NCI-H2171 treated with DMSO at 0.1 percent for 48 hours (cell line): ENCODE results near the gene SH2D2A.

Experiments used
- DNase-seq: peaks from one replicate; lab custom pipeline; 2025; lab: John Stamatoyannopoulos, UW

Gene SH2D2A

GRCh38 chr1:156816561-156817328 is at the start of gene SH2D2A:
Gene SH2D2A, minus strand, starts transcription at chr1:156816848. Its CDS starts 140 bp downstream, at chr1:156816708.
- no peak for DNase-seq

- no peak for DNase-seq
These were observed 49.2 kb upstream of the SH2D2A start for GRCh38 chr1:156865865-156866248.

- DNase-seq, result no peak
These were observed 48.6 kb upstream of the SH2D2A start for GRCh38 chr1:156865258-156865657.

- DNase-seq, result no peak
These were observed 48.1 kb upstream of the SH2D2A start for GRCh38 chr1:156864796-156865195.

- DNase-seq, result no peak
These were observed 47.0 kb upstream of the SH2D2A start for GRCh38 chr1:156863631-156864030.

- no peak for DNase-seq
These were observed 46.5 kb upstream of the SH2D2A start for GRCh38 chr1:156862997-156863599.

GRCh38 chr1:156862584-156862983 is 45.9 kb upstream of the SH2D2A start:
- DNase-seq, result no peak

- peak; percentile 85 for DNase-seq
These were observed 44.2 kb upstream of the SH2D2A start, which contains the start of gene NTRK1 for GRCh38 chr1:156860628-156861423. Gene NTRK1, plus strand, starts transcription at chr1:156860865. Its CDS starts 70 bp downstream, at chr1:156860935.

- DNase-seq, result peak; percentile 60
These were observed 43.5 kb upstream of the SH2D2A start for GRCh38 chr1:156860113-156860627.

GRCh38 chr1:156859523-156860112 is 43.0 kb upstream of the SH2D2A start:
- DNase-seq, result peak; percentile 60

GRCh38 chr1:156858959-156859522 is 42.4 kb upstream of the SH2D2A start, which contains the start of gene INSRR:
Gene INSRR, minus strand, starts transcription at chr1:156859117. Its CDS starts 496 bp downstream, at chr1:156858621.
- DNase-seq, result peak; percentile 48

- peak; percentile 42 for DNase-seq
These were observed 41.9 kb upstream of the SH2D2A start for GRCh38 chr1:156858555-156858956.

GRCh38 chr1:156857532-156857931 is 40.9 kb upstream of the SH2D2A start:
- no peak for DNase-seq

GRCh38 chr1:156856282-156856785 is 39.7 kb upstream of the SH2D2A start:
- DNase-seq, result no peak

GRCh38 chr1:156854634-156855033 is 38.0 kb upstream of the SH2D2A start:
- no peak for DNase-seq

GRCh38 chr1:156853761-156854160 is 37.1 kb upstream of the SH2D2A start:
- no peak for DNase-seq

- peak; percentile 94 for DNase-seq
These were observed 35.8 kb upstream of the SH2D2A start for GRCh38 chr1:156852418-156852874.

- DNase-seq, result no peak
These were observed 35.2 kb upstream of the SH2D2A start for GRCh38 chr1:156851779-156852417.

GRCh38 chr1:156849151-156849496 is 32.5 kb upstream of the SH2D2A start:
- DNase-seq, result no peak

GRCh38 chr1:156848461-156849150 is 32.0 kb upstream of the SH2D2A start:
- no peak for DNase-seq
